ENCODE results near the gene SLC17A9.
"Not testable (repeated sequence)": the region's sequence is repeated elsewhere in the genome, so short reads cannot be mapped to it uniquely, and the experiment has no call there.

Gene SLC17A9

GRCh38 chr20:62921119-62921687, 31.3 kb upstream of the SLC17A9 start:
- DNase-seq: no peak

- no peak for DNase-seq
These were observed 30.0 kb upstream of the SLC17A9 start for GRCh38 chr20:62922451-62922921.

GRCh38 chr20:62923059-62923668, 29.3 kb upstream of the SLC17A9 start:
- DNase-seq: not testable (repeated sequence)

GRCh38 chr20:62923669-62924441, 28.7 kb upstream of the SLC17A9 start:
- DNase-seq: no peak

GRCh38 chr20:62924442-62925075, 27.9 kb upstream of the SLC17A9 start:
- DNase-seq: no peak

GRCh38 chr20:62925076-62925419, 27.5 kb upstream of the SLC17A9 start:
- no peak for DNase-seq

- DNase-seq: no peak
These were observed 26.9 kb upstream of the SLC17A9 start for GRCh38 chr20:62925420-62926228.

GRCh38 chr20:62926229-62927127, 26.0 kb upstream of the SLC17A9 start, which contains the start of gene DIDO1:
TSS of gene DIDO1 (minus strand) at chr20:62926505.
- peak; percentile 36 for DNase-seq

GRCh38 chr20:62927128-62927705, 25.3 kb upstream of the SLC17A9 start:
- no peak for DNase-seq

GRCh38 chr20:62928246-62928939, 24.1 kb upstream of the SLC17A9 start:
- DNase-seq: no peak

- no peak for DNase-seq
These were observed 23.4 kb upstream of the SLC17A9 start for GRCh38 chr20:62929051-62929538.

- no peak for DNase-seq
These were observed 21.0 kb upstream of the SLC17A9 start for GRCh38 chr20:62931464-62931863.

GRCh38 chr20:62933966-62934365, 18.5 kb upstream of the SLC17A9 start:
- DNase-seq: no peak

- DNase-seq: no peak
These were observed 17.1 kb upstream of the SLC17A9 start for GRCh38 chr20:62935204-62935967.

- DNase-seq: no peak
These were observed 16.4 kb upstream of the SLC17A9 start for GRCh38 chr20:62935968-62936585.

GRCh38 chr20:62937268-62938104, 15.0 kb upstream of the SLC17A9 start:
- DNase-seq: peak; percentile 86

GRCh38 chr20:62938105-62938888, 14.2 kb upstream of the SLC17A9 start, which contains the start of gene GID8:
TSS of gene GID8 (plus strand) at chr20:62938147. CDS start at chr20:62941503, 3,356 bp downstream.
- DNase-seq: no peak
